IMR-90 (cell line): ENCODE results near the gene RNU6-9.

Experiments used
- BHLHE40 ChIP-seq: fragments of 150-350 bp; IDR thresholded peaks from 2 replicates; pipeline ENCODE4 v1.6.1; 2016; ENCODE audit warnings: mild to moderate bottlenecking, low read depth, low read length
- CEBPB ChIP-seq: IDR thresholded peaks from 2 replicates; pipeline ENCODE4 v1.6.1; 2012; ENCODE audit warnings: low read depth, low read length, improper control_type of control experiment
- CHD1 ChIP-seq: IDR thresholded peaks from 2 replicates; pipeline ENCODE4 v1.6.1; 2012; ENCODE audit warnings: low read depth, low read length, improper control_type of control experiment
- MAFK ChIP-seq: IDR thresholded peaks from 2 replicates; pipeline ENCODE4 v1.6.1; 2012; ENCODE audit warnings: low read depth, low read length, improper control_type of control experiment
- MAZ ChIP-seq: IDR thresholded peaks from 2 replicates; pipeline ENCODE4 v1.6.1; 2012; ENCODE audit warnings: low read depth, mild to moderate bottlenecking, low read length, improper control_type of control experiment, moderate library complexity, borderline replicate concordance
- MXI1 ChIP-seq: IDR thresholded peaks from 2 replicates; pipeline ENCODE4 v1.6.1; 2012; ENCODE audit warnings: low read depth, mild to moderate bottlenecking, low read length, moderate library complexity, borderline replicate concordance
- NFE2L2 ChIP-seq: fragments of 150-350 bp; IDR thresholded peaks from 2 replicates; pipeline ENCODE4 v1.6.1; 2016; ENCODE audit warnings: low read depth, mild to moderate bottlenecking, low read length
- POLR2A ChIP-seq: IDR thresholded peaks from 2 replicates; pipeline ENCODE4 v1.6.1; 2012; ENCODE audit warnings: mild to moderate bottlenecking, low read depth, low read length
- RAD21 ChIP-seq: IDR thresholded peaks from 2 replicates; pipeline ENCODE4 v1.6.1; 2012; ENCODE audit warnings: low read length, improper control_type of control experiment
- RFX5 ChIP-seq: IDR thresholded peaks from 2 replicates; pipeline ENCODE4 v1.8.0; 2012; ENCODE audit warnings: low read depth, mild to moderate bottlenecking, low read length, moderate library complexity
- SMC3 ChIP-seq: fragments of 150-350 bp; IDR thresholded peaks from 2 replicates; pipeline ENCODE4 v1.6.1; 2016; ENCODE audit warnings: low read depth, mild to moderate bottlenecking, antibody characterized with exemption, low read length, moderate library complexity
- TF ChIP-seq, protein P1 (sequence below): conservative IDR thresholded peaks from 2 replicates; pipeline ENCODE4 v1.5.1; 2012; ENCODE audit warnings: mild to moderate bottlenecking, low read depth, low read length, improper control_type of control experiment
- TF ChIP-seq, protein P2 (sequence below): fragments of 150-350 bp; IDR thresholded peaks from 2 replicates; pipeline ENCODE4 v1.6.1; 2016; ENCODE audit warnings: low read depth, mild to moderate bottlenecking, low read length, moderate library complexity, borderline replicate concordance

DNA sequence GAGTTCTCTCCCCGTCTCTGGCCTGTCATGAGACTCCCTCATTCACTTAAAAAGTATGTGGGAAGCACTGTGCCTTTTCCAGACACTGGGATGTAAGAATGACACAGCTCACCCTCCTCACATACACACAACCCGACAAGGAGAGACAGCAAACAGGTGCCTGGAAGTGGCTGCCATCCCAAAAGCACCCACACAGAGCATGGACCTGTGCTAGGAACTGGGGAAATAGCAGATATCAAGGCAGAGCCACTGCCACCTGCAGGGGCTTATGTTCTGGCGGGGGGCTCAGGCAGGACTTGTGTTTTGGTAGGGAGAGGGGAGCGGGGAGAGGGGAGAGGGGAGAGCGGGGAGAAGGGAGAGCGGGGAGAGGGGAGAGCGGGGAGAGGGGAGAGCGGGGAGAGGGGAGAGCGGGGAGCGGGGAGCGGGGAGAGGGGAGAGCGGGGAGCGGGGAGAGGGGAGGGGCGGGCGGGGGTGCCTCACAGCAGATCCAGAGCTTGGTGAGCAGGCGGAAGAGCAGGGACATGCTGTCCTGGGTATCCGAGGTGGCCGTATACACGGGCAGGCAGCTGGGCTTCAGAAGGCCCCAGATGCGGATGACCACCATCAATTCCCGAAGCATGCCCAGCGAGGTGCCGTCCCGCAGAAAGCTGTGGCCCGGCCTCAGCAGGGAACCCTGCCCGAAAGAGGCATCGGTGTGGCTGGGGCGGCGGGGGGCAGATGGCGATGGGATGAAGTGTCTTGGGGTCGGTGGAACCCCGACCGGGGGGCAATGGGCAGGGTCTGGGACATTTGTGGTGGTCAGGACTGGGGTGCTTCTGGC is 21.6 kb upstream of the RNU6-9 start:
- TF ChIP-seq, protein P1, sequence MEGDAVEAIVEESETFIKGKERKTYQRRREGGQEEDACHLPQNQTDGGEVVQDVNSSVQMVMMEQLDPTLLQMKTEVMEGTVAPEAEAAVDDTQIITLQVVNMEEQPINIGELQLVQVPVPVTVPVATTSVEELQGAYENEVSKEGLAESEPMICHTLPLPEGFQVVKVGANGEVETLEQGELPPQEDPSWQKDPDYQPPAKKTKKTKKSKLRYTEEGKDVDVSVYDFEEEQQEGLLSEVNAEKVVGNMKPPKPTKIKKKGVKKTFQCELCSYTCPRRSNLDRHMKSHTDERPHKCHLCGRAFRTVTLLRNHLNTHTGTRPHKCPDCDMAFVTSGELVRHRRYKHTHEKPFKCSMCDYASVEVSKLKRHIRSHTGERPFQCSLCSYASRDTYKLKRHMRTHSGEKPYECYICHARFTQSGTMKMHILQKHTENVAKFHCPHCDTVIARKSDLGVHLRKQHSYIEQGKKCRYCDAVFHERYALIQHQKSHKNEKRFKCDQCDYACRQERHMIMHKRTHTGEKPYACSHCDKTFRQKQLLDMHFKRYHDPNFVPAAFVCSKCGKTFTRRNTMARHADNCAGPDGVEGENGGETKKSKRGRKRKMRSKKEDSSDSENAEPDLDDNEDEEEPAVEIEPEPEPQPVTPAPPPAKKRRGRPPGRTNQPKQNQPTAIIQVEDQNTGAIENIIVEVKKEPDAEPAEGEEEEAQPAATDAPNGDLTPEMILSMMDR: no peak
- TF ChIP-seq POLR2A (no peak), MAZ (0 out of 2 replicates have a peak, but pooled peaks have one; percentile 8), MAFK (no peak), MXI1 (no peak), RAD21 (no peak), BHLHE40 (no peak), CEBPB (no peak), CHD1 (no peak), SMC3 (no peak), RFX5 (no peak), NFE2L2 (no peak)
- TF ChIP-seq, protein P2, sequence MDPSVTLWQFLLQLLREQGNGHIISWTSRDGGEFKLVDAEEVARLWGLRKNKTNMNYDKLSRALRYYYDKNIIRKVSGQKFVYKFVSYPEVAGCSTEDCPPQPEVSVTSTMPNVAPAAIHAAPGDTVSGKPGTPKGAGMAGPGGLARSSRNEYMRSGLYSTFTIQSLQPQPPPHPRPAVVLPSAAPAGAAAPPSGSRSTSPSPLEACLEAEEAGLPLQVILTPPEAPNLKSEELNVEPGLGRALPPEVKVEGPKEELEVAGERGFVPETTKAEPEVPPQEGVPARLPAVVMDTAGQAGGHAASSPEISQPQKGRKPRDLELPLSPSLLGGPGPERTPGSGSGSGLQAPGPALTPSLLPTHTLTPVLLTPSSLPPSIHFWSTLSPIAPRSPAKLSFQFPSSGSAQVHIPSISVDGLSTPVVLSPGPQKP: no peak
